ENCODE results near the gene ZC3H18. TPM values are rescaled to one million over a fixed set of nuclear protein-coding genes. Genes with fewer than 3 reads are reported as not detected.
A peak's percentile ranks its signal among the peaks of the same experiment; 100 is the strongest.

Gene ZC3H18
- 10 to 100 TPM; 72.0 to 72.7 TPM for total RNA-seq

DNA sequence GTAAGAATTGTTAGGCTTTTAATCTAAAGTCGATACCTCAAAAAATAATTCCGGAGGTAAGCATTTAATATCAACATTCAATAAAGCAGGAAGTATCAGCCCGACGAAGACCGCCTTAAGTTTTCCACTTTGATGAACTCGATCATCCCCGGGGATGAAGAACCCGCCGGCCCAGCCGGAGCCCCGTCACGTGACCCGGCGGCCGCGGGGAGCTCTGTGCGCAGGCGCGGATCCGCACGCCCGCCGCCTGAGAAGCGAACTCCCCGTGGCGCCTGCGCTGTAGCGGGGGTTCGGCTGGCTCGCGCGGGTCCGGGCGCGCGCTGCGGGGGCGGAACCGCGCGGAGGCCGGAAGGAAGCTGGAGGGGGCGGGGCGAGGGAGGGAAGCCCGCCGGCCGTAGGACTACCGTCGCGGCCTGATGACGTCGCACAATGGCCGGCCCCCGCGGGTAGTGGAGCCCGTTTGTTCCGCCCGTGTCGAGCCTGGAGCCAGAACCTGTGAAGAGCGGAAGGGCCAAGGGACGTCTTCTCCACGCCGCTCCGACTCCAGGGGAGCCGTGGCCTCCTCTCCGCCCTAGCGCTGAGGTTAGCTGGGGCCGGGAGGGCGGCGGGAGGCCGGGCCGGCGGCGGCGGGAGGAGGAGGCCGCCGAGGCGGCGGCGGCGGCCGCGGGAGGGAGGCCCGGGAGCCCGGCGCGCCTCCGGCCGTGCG lies at the start of gene ZC3H18:
Gene ZC3H18, plus strand, starts transcription at position 419 of the 706 bp plus-strand sequence. CDS start 6,721 bp downstream, outside the sequence.
- ChIA-PET CTCF (interaction anchor here (0.9 to 2.2 kb wide), 11 partner anchors 9 to 619 kb away, joined by 3 to 8 read pairs (median 5); partner anchors contain the start of gene BANP), POLR2A (interaction anchor here (0.8 to 2.1 kb wide), 16 partner anchors 9 to 320 kb away, joined by 3 to 24 read pairs (median 4); partner anchors contain the start of genes APRT, IL17C and MVD)
- DNase-seq: peak; percentile 98
- peak within 1 kb of the TSS; percentile 83 for H3K27ac Mint-ChIP-seq
- intact Hi-C loops (cut with micrococcal nuclease): loop anchor here (1.0 to 2.0 kb wide), 6 partner anchors 21 to 619 kb away; partner anchors contain the start of genes BANP, CTU2, CYBA and MVD
- H3K4me3 Mint-ChIP-seq: peak within 1 kb of the TSS; percentile 84
- H3K27me3 Mint-ChIP-seq: no peaks in the 10 kb centered on the region
- H3K36me3 Mint-ChIP-seq: peaks cover 9% of the 10 kb centered on the region
- H3K4me1 Mint-ChIP-seq (ENCODE audit: low read depth): peaks cover 40% of the 10 kb centered on the region
- no peaks in the 10 kb centered on the region for H3K9me3 Mint-ChIP-seq

DNA sequence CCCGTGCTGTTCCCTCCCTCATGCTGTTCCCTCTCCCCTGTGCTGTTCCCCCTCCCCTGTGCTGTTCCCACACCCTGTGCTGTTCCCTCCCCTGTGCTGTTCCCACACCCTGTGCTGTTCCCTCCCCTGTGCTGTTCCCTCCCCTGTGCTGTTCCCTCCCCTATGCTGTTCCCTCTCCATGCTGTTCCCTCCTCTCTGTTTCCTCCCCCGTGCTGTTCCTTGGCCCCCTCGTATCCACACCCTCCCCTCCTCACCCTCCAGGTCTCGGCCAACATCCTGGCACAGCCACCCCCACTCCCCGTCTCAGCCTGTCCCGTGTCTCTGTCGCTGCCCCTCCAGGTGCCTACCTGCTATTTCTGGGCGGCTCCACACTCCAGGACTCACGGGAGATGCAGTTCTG lies 48.5 kb upstream of the ZC3H18 start:
- intact Hi-C loops (cut with micrococcal nuclease): no loop called here
- no peak for DNase-seq
- Mint-ChIP-seq H3K4me1 (ENCODE audit: low read depth) (peaks cover 2% of the 10 kb centered on the region), H3K27ac (no peak overlapping the region), H3K27me3 (no peaks in the 10 kb centered on the region), H3K4me3 (no peak overlapping the region), H3K36me3 (no peaks in the 10 kb centered on the region), H3K9me3 (peaks cover 2% of the 10 kb centered on the region)
- ChIA-PET POLR2A (no interaction called here), CTCF (interaction anchor here (0.7 kb wide), 1 partner anchor 77 kb away, joined by 3 read pairs; no protein-coding TSS in a partner anchor)

DNA sequence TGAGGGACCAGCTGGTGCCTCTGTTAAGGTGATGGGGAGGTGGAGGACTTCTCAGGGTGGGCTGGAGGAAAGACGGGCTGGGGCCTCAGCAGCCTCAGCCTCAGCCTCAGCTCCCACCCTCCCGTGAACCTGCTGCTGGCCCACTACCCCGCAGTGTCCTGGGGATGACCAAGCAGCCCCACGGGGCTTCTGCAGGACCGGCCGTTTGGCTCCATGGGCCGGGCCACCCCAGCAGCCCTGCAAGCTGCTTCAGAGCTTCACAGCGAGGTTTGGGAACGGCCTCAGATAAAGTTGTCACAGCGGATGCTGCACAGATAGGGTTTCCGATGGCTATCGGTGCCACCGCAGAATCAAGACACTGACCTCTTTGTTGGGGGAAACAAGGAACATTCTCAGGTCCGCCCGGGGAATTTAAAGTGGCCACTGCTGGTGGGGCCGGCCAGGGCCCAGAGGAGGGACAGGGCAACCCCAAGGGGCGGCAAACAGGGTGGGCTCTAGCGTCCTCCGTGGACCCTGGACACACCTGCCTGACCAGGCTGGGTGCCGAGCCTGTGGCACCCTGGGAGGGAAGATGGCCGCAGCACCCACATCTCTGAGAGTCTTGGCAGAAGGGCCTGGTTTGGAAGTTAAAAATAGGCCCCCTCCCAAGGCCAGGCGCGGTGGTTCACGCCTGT lies 47.8 kb upstream of the ZC3H18 start:
- intact Hi-C loops (cut with micrococcal nuclease): no loop called here
- no peak overlapping the region for H3K4me3 Mint-ChIP-seq
- no peak for DNase-seq
- peaks cover 2% of the 10 kb centered on the region for H3K9me3 Mint-ChIP-seq
- H3K4me1 Mint-ChIP-seq (ENCODE audit: low read depth): peaks cover 2% of the 10 kb centered on the region
- no peaks in the 10 kb centered on the region for H3K27me3 Mint-ChIP-seq
- ChIA-PET POLR2A (interaction anchor here (0.7 kb wide), 1 partner anchor 44 kb away, joined by 3 read pairs; no protein-coding TSS in a partner anchor), CTCF (interaction anchor here (0.7 kb wide), 1 partner anchor 78 kb away, joined by 3 read pairs; no protein-coding TSS in a partner anchor)
- H3K36me3 Mint-ChIP-seq: no peaks in the 10 kb centered on the region
- H3K27ac Mint-ChIP-seq: no peak overlapping the region

DNA sequence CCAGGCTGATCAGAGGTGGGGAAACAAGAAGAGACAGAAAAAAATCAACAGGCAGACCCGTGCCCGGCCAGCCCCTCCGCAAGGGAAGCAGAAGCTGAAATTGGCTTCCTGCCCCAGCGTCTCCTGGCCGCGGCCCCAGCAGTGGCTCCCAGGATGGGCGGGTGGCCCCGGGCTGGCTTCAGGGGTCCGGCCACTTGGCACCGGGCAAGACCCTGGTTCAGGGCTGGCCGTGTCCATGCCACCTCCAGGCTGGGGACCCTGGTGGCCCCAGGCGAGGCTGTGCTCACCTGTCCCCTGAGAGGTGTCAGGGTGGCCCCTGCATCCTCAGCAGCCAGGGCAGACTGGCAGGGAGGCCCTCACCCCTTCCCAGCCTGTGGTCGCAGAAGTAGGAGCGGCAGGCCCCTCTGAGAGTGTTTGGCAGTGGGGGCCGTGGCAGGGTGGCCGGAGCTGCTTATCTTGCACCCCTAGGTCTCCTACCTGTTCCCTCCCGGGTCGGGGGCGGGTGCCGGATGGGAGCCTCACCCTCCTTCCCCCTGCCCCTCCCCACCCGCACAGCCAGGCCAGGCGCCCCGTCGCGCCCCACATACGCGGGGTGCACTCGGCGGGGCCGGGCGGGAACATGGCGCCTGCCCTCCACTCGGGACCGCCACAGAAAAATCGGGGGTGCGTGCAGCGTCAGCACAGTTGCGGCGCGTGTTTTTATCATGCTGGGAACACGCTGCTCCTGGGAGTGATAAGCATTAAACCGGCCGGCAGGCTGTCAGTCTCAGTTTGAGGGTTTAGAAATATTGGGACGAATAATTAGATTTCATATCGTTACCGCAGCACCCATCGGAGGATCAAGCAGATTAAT lies 46.7 kb upstream of the ZC3H18 start:
- DNase-seq: no peak
- no peak overlapping the region for H3K4me3 Mint-ChIP-seq
- intact Hi-C loops (cut with micrococcal nuclease): no loop called here
- H3K4me1 Mint-ChIP-seq (ENCODE audit: low read depth): peaks cover 2% of the 10 kb centered on the region
- H3K27ac Mint-ChIP-seq: no peak overlapping the region
- no peaks in the 10 kb centered on the region for H3K27me3 Mint-ChIP-seq
- POLR2A ChIA-PET: interaction anchor here (0.7 kb wide), 1 partner anchor 45 kb away, joined by 3 read pairs; no protein-coding TSS in a partner anchor
- H3K36me3 Mint-ChIP-seq: no peaks in the 10 kb centered on the region
- CTCF ChIA-PET: interaction anchor here (1.8 kb wide), 1 partner anchor 88 kb away, joined by 3 read pairs; no protein-coding TSS in a partner anchor
- peaks cover 2% of the 10 kb centered on the region for H3K9me3 Mint-ChIP-seq

DNA sequence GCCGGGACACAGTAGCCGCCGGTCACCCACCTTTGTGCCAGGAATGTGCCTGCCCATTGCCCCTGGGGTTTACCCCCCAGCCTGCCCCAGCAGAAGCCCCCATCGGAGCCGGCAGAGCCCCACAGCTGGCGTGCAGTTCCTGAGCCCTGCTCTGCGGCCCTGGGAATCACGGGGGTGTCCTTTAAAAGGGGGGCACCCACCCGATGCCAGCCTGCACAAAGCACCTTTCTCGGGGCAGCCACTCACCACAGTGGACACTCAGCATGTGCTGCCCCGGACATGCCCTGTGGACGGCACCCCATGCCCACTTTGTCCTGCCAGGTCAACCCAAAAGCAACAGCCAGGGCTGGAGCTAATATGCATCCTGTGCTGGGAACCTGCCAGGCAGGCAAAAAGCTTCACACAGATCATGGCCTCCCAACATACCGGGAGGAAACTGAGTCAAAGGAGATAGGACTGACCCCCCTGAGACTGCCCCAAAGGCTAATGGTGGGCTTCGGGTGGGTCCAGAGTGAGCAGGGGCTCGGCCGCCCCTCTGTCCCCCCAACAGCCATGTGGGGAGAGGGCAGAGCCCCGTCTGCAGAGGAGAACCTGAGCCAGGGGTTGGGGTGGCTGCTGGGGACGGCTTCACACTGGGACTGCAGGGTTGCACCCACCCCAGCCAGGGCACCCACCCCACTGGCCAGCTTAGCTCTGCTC lies 45.8 kb upstream of the ZC3H18 start:
- Mint-ChIP-seq H3K27me3 (no peaks in the 10 kb centered on the region), H3K36me3 (no peaks in the 10 kb centered on the region), H3K4me3 (no peak overlapping the region), H3K27ac (no peak overlapping the region), H3K4me1 (ENCODE audit: low read depth) (peaks cover 2% of the 10 kb centered on the region), H3K9me3 (no peaks in the 10 kb centered on the region)
- POLR2A ChIA-PET: no interaction called here
- intact Hi-C loops (cut with micrococcal nuclease): no loop called here
- CTCF ChIA-PET: interaction anchor here (1.8 kb wide), 1 partner anchor 89 kb away, joined by 3 read pairs; no protein-coding TSS in a partner anchor
- no peak for DNase-seq

DNA sequence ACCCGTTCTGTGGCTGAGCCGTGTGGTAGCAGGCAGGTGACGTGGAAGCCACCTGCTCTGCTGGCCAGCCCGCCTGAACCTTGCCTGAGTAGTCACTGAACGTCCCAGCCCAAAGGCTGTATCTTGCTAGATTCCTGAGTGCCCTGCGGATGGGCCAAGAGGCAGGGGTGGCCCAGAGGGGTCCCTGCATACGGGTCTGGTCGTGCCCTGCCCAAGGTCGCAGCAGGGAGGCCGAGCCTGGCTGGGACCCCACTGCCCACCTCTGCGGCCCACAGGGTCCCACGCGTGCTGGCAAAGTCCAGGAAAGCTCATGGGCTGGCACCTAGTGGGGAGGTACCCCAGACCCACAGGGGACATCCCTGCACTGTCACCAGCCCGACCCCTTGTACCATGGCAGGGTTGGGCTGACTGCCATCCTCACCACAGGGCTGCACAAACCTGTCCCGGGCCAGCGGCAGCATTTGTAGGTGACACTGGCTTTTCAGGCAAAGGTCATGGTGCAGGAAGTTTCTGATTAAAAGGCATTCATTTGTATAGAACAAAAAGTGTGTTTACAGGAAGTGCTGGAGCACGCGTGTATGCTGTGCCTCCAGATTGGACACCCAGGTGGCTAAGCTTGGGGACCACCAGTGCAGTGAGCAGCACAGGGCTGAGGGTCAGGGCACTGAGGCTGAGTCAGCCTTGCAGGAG lies 45.1 kb upstream of the ZC3H18 start:
- intact Hi-C loops (cut with micrococcal nuclease): loop anchor here (5.0 kb wide), 1 partner anchor 68 kb away; no protein-coding TSS in a partner anchor
- ChIA-PET POLR2A (interaction anchor here (1.1 kb wide), 1 partner anchor 38 kb away, joined by 3 read pairs; no protein-coding TSS in a partner anchor), CTCF (interaction anchor here (1.0 to 1.8 kb wide), 2 partner anchors 76 to 89 kb away, joined by 3 to 4 read pairs; no protein-coding TSS in a partner anchor)
- peaks cover 2% of the 10 kb centered on the region for H3K4me1 Mint-ChIP-seq (ENCODE audit: low read depth)
- no peaks in the 10 kb centered on the region for H3K9me3 Mint-ChIP-seq
- DNase-seq: no peak
- H3K27ac Mint-ChIP-seq: no peak overlapping the region
- no peaks in the 10 kb centered on the region for H3K27me3 Mint-ChIP-seq
- no peaks in the 10 kb centered on the region for H3K36me3 Mint-ChIP-seq
- H3K4me3 Mint-ChIP-seq: no peak overlapping the region

DNA sequence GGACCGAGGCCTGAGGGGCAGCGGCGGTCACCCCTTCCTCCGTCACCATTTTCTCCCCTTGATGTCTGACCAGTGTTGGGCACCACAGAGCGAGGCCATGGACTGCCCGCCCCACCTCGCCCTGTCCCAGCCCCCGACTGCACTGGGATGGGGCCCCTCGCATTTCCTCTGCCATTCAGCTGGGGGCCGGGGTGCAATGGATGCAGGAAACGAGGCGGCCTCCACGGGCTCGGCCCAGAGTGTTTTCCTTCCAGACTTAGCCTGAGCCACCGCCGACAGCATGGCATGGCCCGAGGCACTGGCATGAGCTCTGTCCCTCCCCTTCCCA lies 44.6 kb upstream of the ZC3H18 start:
- no peak for DNase-seq
- no peaks in the 10 kb centered on the region for H3K27me3 Mint-ChIP-seq
- no peaks in the 10 kb centered on the region for H3K9me3 Mint-ChIP-seq
- ChIA-PET POLR2A (interaction anchor here (1.1 kb wide), 1 partner anchor 37 kb away, joined by 3 read pairs; no protein-coding TSS in a partner anchor), CTCF (interaction anchor here (1.0 kb wide), 1 partner anchor 76 kb away, joined by 4 read pairs; no protein-coding TSS in a partner anchor)
- H3K4me3 Mint-ChIP-seq: no peak overlapping the region
- intact Hi-C loops (cut with micrococcal nuclease): loop anchor here (5.0 kb wide), 1 partner anchor 68 kb away; no protein-coding TSS in a partner anchor
- no peak overlapping the region for H3K27ac Mint-ChIP-seq
- H3K36me3 Mint-ChIP-seq: no peaks in the 10 kb centered on the region
- peaks cover 2% of the 10 kb centered on the region for H3K4me1 Mint-ChIP-seq (ENCODE audit: low read depth)

DNA sequence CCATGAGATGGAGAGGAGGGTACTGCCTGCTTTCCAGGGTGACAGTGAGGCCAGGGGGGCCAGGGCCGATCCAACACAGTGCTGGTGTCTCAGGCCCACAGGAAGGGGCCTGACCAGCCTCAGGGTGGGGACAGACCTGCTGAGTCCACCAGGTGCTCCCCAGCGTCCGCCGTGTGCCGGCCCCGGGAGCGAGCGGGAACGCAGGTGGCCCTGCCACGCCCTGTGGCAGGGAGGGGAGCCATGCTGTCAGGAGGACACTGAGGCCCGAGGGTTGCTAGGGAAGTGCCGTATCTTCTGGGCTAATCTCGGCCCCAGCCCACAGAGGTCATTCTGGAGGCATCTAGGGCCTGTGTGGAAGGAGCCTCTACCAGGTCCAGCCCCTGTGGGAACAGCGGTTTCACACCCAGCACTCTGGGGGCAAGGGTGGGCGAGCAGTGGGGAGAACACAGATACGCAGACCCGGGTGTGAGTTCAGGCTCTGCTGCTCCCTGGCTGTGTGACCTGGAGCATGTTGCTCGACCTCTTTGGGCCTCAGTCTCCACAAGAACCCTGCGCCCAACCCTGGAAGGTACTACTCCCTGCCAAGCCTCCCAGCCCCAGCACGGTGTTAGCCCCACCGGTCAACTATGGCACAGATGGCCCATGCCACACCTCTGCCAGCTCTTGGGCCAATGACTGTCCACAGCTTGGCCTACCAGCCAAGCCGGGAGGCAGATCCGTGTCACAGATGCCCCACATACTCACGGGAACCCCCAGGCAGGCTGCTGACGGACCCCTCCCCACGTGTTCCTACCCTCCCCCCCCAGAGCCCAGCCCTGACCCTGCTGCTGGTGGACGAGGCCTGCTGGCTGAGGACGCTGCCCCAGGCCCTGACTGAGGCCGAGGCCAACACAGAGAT lies 43.9 kb upstream of the ZC3H18 start:
- no peak for DNase-seq
- intact Hi-C loops (cut with micrococcal nuclease): loop anchor here (5.0 kb wide), 1 partner anchor 69 kb away; no protein-coding TSS in a partner anchor
- ChIA-PET POLR2A (interaction anchor here (1.1 kb wide), 1 partner anchor 37 kb away, joined by 3 read pairs; no protein-coding TSS in a partner anchor), CTCF (interaction anchor here (1.0 to 1.3 kb wide), 2 partner anchors 77 to 82 kb away, joined by 4 to 6 read pairs; no protein-coding TSS in a partner anchor)
- H3K4me3 Mint-ChIP-seq: no peak overlapping the region
- no peaks in the 10 kb centered on the region for H3K9me3 Mint-ChIP-seq
- peaks cover 2% of the 10 kb centered on the region for H3K4me1 Mint-ChIP-seq (ENCODE audit: low read depth)
- no peaks in the 10 kb centered on the region for H3K27me3 Mint-ChIP-seq
- H3K36me3 Mint-ChIP-seq: no peaks in the 10 kb centered on the region
- H3K27ac Mint-ChIP-seq: no peak overlapping the region

DNA sequence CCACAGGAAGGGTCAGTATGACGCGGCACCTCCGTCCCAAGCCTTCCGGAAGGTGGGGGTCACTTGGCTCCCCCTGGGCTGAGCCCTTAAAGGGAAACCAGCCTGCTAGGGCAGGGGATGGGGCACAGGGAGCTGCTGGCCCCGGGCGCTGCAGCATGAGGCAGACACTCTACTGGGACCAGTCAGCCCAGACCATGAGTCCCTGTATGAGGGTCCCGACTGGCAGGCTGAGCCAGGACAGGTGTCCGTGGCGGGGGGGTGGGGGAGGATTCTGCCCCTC lies 43.4 kb upstream of the ZC3H18 start:
- Mint-ChIP-seq H3K4me1 (ENCODE audit: low read depth) (peaks cover 2% of the 10 kb centered on the region), H3K27me3 (no peaks in the 10 kb centered on the region), H3K27ac (no peak overlapping the region), H3K36me3 (peaks cover under 1% of the 10 kb centered on the region), H3K4me3 (no peak overlapping the region), H3K9me3 (no peaks in the 10 kb centered on the region)
- intact Hi-C loops (cut with micrococcal nuclease): loop anchor here (1.0 to 5.0 kb wide), 2 partner anchors 70 to 84 kb away; no protein-coding TSS in a partner anchor
- POLR2A ChIA-PET: no interaction called here
- CTCF ChIA-PET: interaction anchor here (1.3 kb wide), 1 partner anchor 83 kb away, joined by 6 read pairs; no protein-coding TSS in a partner anchor
- DNase-seq: no peak

All from activated CD4-positive, alpha-beta memory T cell treated with anti-CD3 and anti-CD28 coated beads for 36 hours (primary cell).